IPS DF 6.9 (cell line): ENCODE data around the gene LAMTOR3.
"Not testable (repeated sequence)": the region's sequence is repeated elsewhere in the genome, so short reads cannot be mapped to it uniquely, and the experiment has no call there.

Experiments
- DNase-seq: peaks from one replicate; pipeline ENCODE4 v3.0.0-alpha.2; 2013; ENCODE audit warnings: low read depth, low spot score
- H3K27ac ChIP-seq: one replicate; pipeline ENCODE4 v1.5.1; 2013; ENCODE audit warnings: low read length, control low read depth
- H3K27me3 ChIP-seq: 2 replicates; pipeline ENCODE4 v1.6.1; 2013; ENCODE audit warnings: mild to moderate bottlenecking, low read length; ENCODE audit not compliant: control insufficient read depth, insufficient read depth
- H3K36me3 ChIP-seq: 2 replicates; pipeline ENCODE4 v1.6.1; 2013; ENCODE audit warnings: low read length; ENCODE audit not compliant: control insufficient read depth, insufficient read depth
- H3K4me1 ChIP-seq: 2 replicates; pipeline ENCODE4 v1.6.1; 2013; ENCODE audit warnings: low read length; ENCODE audit not compliant: control insufficient read depth, insufficient read depth
- H3K4me3 ChIP-seq: 2 replicates; pipeline ENCODE4 v1.5.1; 2013; ENCODE audit warnings: mild to moderate bottlenecking, low read length
- H3K9me3 ChIP-seq: 2 replicates; pipeline ENCODE4 v1.6.1; 2013; ENCODE audit warnings: low read length, inconsistent platforms; ENCODE audit not compliant: control insufficient read depth, insufficient read depth
- WGBS: extraction: QIAGEN DNeasy Blood & Tissue Kit; methylation state at CpG from one replicate; pipeline ENCODE4 v1.1.7; 2013; ENCODE audit warnings: mixed read lengths, missing lambda C conversion rate; ENCODE audit not compliant: insufficient read length, insufficient coverage; 5-methylcytosine and 5-hydroxymethylcytosine counted together

Gene LAMTOR3

DNA sequence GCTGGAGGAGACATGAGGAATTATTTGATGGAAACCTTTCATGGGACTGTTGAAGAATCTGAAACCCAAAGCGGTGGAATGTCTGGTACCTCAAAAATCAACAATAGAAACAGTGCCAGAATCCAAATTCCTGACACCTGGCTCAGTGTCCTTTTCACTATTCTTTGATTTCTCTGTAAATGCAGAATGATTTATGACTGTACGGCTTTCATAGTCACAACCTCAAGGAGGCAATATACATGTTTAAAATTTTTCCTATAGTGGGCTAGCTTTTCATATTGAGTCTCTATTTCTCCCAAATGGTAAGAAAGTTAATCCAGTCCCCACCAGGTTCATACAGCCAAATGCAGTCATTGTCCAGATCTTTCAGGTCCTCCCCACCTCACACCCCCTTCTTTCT is 58.3 kb downstream of the LAMTOR3 start:
- Histone ChIP-seq H3K9me3 (no peaks in the 10 kb centered on the region), H3K4me1 (no peaks in the 10 kb centered on the region), H3K27ac (no peak overlapping the region), H3K4me3 (no peak overlapping the region), H3K36me3 (no peaks in the 10 kb centered on the region), H3K27me3 (no peaks in the 10 kb centered on the region)
- no peak for DNase-seq
- no CpG with 5 or more reads among the region's 2 CpGs for WGBS

DNA sequence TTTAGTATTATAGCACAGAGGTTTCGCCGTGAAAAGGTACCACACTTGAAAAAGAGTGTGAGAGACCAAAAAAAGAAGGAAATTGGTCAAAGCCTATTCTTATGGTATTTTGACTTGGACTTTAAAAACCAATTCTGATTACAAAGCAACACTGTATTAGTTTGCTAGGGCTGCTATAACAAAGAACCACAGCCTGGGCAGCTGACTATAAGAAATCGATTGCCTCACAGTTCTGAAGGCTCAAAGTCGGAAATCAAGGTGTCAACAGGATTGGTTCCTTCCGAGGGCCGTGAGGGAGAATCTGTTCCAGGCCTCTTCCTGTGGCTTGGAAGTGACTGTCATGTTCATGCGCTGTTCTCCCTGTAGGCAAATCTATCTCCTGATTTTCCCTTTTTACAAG is 59.7 kb downstream of the LAMTOR3 start:
- no peak for DNase-seq

DNA sequence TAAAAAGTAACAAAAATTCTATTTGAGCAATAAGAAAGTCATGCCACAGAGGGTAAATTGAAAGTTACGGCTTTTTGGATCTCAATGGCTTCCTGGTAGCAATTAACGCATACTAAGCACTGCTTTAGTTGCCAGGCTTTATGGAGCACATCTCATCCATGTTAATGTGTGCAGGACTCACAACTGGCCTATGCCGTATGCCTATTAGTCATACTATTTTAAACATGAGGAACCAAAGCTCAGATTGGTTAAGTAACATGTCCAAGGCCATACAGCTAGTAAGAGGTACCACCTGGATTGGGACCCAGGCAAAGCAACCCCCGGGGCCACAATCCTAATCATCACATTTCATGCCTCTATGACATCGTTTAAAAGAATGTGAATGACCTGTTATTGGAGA is 60.5 kb downstream of the LAMTOR3 start:
- no peaks in the 10 kb centered on the region for H3K36me3 ChIP-seq
- no peaks in the 10 kb centered on the region for H3K9me3 ChIP-seq
- H3K27me3 ChIP-seq: no peaks in the 10 kb centered on the region
- no peak overlapping the region for H3K4me3 ChIP-seq
- no peaks in the 10 kb centered on the region for H3K4me1 ChIP-seq
- no peak overlapping the region for H3K27ac ChIP-seq
- no CpG with 5 or more reads among the region's 5 CpGs for WGBS
- DNase-seq: no peak

More for the DNA sequence above, 59.7 kb downstream of the LAMTOR3 start:
- Histone ChIP-seq H3K36me3 (no peaks in the 10 kb centered on the region), H3K27ac (no peak overlapping the region), H3K4me1 (no peaks in the 10 kb centered on the region), H3K4me3 (no peak overlapping the region), H3K9me3 (no peaks in the 10 kb centered on the region), H3K27me3 (no peaks in the 10 kb centered on the region)
- no CpG with 5 or more reads among the region's 7 CpGs for WGBS

DNA sequence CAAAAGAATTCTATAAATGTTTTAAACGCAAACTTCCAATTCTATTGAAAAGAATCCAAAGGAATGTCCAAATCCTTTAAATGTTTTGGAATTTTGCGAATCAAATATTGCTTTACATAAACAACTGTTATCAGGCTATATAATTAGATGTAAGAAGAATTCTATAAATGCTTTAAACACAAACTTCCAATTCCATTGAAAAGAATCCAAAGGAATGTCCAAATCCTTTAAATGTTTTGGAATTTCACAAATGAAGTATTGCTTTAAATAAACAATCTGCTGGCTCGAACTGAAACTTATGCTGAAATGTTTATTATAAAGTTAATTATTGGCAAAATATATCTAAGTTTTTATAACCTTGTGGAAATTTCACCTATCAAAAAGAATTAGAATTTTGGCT is 61.5 kb downstream of the LAMTOR3 start:
- H3K27me3 ChIP-seq: no peaks in the 10 kb centered on the region
- DNase-seq: no peak
- H3K4me1 ChIP-seq: no peaks in the 10 kb centered on the region
- H3K9me3 ChIP-seq: no peaks in the 10 kb centered on the region
- H3K27ac ChIP-seq: no peak overlapping the region
- no peak overlapping the region for H3K4me3 ChIP-seq
- no peaks in the 10 kb centered on the region for H3K36me3 ChIP-seq
- WGBS: no CpG with 5 or more reads among the region's 3 CpGs

DNA sequence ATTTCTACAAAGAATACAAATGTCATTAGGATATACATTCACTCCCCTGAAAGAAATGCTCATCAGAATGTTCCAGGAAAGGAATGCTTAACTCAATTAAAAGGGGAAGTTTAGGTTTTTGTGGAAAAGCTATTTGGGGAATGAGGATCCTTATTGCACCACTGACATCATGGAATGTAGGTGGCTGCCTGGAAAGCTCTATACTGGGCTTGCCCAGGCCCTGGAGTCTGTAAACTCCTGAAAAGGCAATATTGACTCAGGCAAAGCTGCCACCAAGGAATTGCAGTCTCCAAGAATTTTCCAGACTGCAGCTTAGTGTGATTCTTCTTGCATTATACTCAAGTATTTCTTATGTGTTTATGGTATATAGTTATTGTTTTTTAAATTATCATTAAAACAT is 61.9 kb downstream of the LAMTOR3 start:
- Histone ChIP-seq H3K27ac (no peak overlapping the region), H3K27me3 (no peaks in the 10 kb centered on the region), H3K9me3 (no peaks in the 10 kb centered on the region), H3K4me1 (no peaks in the 10 kb centered on the region), H3K4me3 (no peak overlapping the region), H3K36me3 (no peaks in the 10 kb centered on the region)
- DNase-seq: no peak

DNA sequence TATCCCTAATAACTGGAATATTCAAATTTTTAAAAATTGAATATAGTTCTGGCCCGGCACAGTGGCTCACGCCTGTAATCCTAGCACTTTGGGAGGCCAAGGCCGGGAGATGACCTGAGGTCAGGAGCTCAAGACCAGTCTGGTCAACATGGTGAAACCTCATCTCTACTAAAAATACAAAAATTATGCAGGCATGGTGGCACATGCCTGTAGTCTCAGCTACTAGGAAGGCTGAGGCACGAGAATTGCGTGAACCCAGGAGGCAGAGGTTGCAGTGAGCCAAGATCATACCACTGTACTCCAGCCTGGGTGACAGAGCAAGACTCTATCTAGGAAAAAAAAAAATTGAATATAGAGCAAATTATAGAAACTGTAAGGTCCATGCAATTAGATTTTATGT is 64.2 kb downstream of the LAMTOR3 start:
- H3K27ac ChIP-seq, H3K36me3 ChIP-seq, H3K4me1 ChIP-seq, H3K9me3 ChIP-seq, H3K4me3 ChIP-seq, DNase-seq, H3K27me3 ChIP-seq: not testable (repeated sequence)
- no CpG with 5 or more reads among the region's 5 CpGs for WGBS

DNA sequence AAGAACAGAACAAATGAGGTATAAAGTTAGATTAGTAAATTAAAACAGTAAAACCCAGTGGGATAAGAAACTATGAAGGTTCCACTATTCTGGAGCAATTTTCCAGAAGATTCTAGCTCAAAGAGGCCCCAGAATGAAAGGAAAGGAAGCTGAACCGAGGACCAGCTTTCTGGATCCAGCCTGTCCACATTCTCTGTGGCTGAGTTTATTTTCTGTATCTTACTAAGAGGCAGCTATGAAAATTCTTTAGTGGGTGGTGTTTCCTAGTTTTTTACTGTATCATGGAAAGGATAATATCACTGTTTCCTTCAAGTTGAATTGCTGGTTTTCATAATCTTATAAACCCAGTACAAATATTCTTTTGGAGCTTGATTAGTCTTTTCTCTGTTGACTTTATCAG is 65.8 kb downstream of the LAMTOR3 start:
- no peak overlapping the region for H3K27ac ChIP-seq
- H3K4me1 ChIP-seq: no peaks in the 10 kb centered on the region; the same call in 1 of the 2 replicates
- no CpG with 5 or more reads among the region's 1 CpG for WGBS
- DNase-seq: no peak
- H3K27me3 ChIP-seq: no peaks in the 10 kb centered on the region
- no peaks in the 10 kb centered on the region for H3K36me3 ChIP-seq
- no peaks in the 10 kb centered on the region for H3K9me3 ChIP-seq
- H3K4me3 ChIP-seq: no peak overlapping the region
